ENCODE measurements around the gene PIGT. TPM values are rescaled to one million over a fixed set of nuclear protein-coding genes. Genes with fewer than 3 reads are reported as not detected.

PIGT gene
- polyA plus RNA-seq, 3 donors, result 49.2 to 87.6 (median 59.7) TPM

- H3K36me3 ChIP-seq (replicated peaks in 1 of 2; ENCODE audit: control insufficient read depth in 1 of 2, insufficient read depth in 2 of 2, low read length in 2 of 2), result peaks cover 40 to 66% of the 10 kb centered on the region in 2 donors
- H3K4me3 Mint-ChIP-seq, result no peak overlapping the region
- H3K4me3 ChIP-seq (replicated peaks in 1 of 3; ENCODE audit: low read depth in 2 of 3, low read length in 3 of 3), result no peak overlapping the region
- DNase-seq, result no peak
- no peaks in the 10 kb centered on the region for H3K9me3 Mint-ChIP-seq
- H3K36me3 Mint-ChIP-seq, result peaks cover 55 to 56% of the 10 kb centered on the region in 2 donors
- no peak overlapping the region for H3K4me2 ChIP-seq (replicated peaks; ENCODE audit: extremely low read depth, low read length, poor library complexity, severe bottlenecking)
- no peaks in the 10 kb centered on the region for H3K79me2 ChIP-seq (ENCODE audit: insufficient read depth, low read length)
- H3K27me3 Mint-ChIP-seq (ENCODE audit: low read depth in 3 of 3), result peaks cover 0 to 2% (median 0%) of the 10 kb centered on the region in 3 donors
- WGBS (ENCODE audit: insufficient coverage), result 96% methylated on average over 9 of the region's 14 CpGs
- H3K4me1 Mint-ChIP-seq, result peaks cover 7% of the 10 kb centered on the region
- TF ChIP-seq CTCF (IDR thresholded peaks at IDR 0.05), result no peak
- H3K27ac Mint-ChIP-seq, result no peak overlapping the region
- H4K20me1 ChIP-seq (ENCODE audit: insufficient read depth, low read length), result no peaks in the 10 kb centered on the region
- H2AFZ ChIP-seq (ENCODE audit: insufficient read depth, low read depth, low read length, poor library complexity, severe bottlenecking), result no peak overlapping the region
- no peaks in the 10 kb centered on the region for H3K27me3 ChIP-seq (ENCODE audit: control insufficient read depth in 2 of 2, insufficient read depth in 2 of 2, low read length in 2 of 2)
- H3K27ac ChIP-seq (ENCODE audit: low read depth in 1 of 2, low read length in 2 of 2), result no peak overlapping the region
- H3K9me3 ChIP-seq (replicated peaks in 1 of 2; ENCODE audit: control insufficient read depth in 1 of 2, insufficient read depth in 1 of 2, low read length in 2 of 2), result no peaks in the 10 kb centered on the region
- intact Hi-C loops (cut with micrococcal nuclease), result no loop called here
- H3K4me1 ChIP-seq (ENCODE audit: control insufficient read depth in 1 of 2, insufficient read depth in 2 of 2, low read length in 2 of 2), result peaks cover 3 to 6% of the 10 kb centered on the region in 2 donors
- no peak overlapping the region for H3K9ac ChIP-seq (ENCODE audit: insufficient read depth, low read length, poor library complexity, severe bottlenecking)
Measured at GRCh38 chr20:45427236-45428149, 11.6 kb downstream of the PIGT start.

- TF ChIP-seq CTCF (IDR thresholded peaks at IDR 0.05), result no peak
- DNase-seq, result no peak
- H3K9ac ChIP-seq (ENCODE audit: insufficient read depth, low read length, poor library complexity, severe bottlenecking), result no peak overlapping the region
- Mint-ChIP-seq H3K9me3 (no peaks in the 10 kb centered on the region), H3K27me3 (ENCODE audit: low read depth in 3 of 3) (peaks cover 0 to 2% (median under 1%) of the 10 kb centered on the region in 3 donors), H3K4me3 (no peak overlapping the region), H3K4me1 (peaks cover 8% of the 10 kb centered on the region), H3K27ac (no peak overlapping the region), H3K36me3 (peaks cover 44 to 46% of the 10 kb centered on the region in 2 donors)
- intact Hi-C loops (cut with micrococcal nuclease), result no loop called here
- H3K36me3 ChIP-seq (replicated peaks in 1 of 2; ENCODE audit: control insufficient read depth in 1 of 2, insufficient read depth in 2 of 2, low read length in 2 of 2), result peaks cover 20 to 46% of the 10 kb centered on the region in 2 donors
- peaks cover 3 to 8% of the 10 kb centered on the region in 2 donors for H3K4me1 ChIP-seq (ENCODE audit: control insufficient read depth in 1 of 2, insufficient read depth in 2 of 2, low read length in 2 of 2)
- no peaks in the 10 kb centered on the region for H3K79me2 ChIP-seq (ENCODE audit: insufficient read depth, low read length)
- H4K20me1 ChIP-seq (ENCODE audit: insufficient read depth, low read length), result no peaks in the 10 kb centered on the region
- no peak overlapping the region for H3K27ac ChIP-seq (ENCODE audit: low read depth in 1 of 2, low read length in 2 of 2)
- no peak overlapping the region for H3K4me3 ChIP-seq (replicated peaks in 1 of 3; ENCODE audit: low read depth in 2 of 3, low read length in 3 of 3)
- H2AFZ ChIP-seq (ENCODE audit: insufficient read depth, low read depth, low read length, poor library complexity, severe bottlenecking), result no peak overlapping the region
- no peak overlapping the region for H3K4me2 ChIP-seq (replicated peaks; ENCODE audit: extremely low read depth, low read length, poor library complexity, severe bottlenecking)
- no peaks in the 10 kb centered on the region for H3K9me3 ChIP-seq (replicated peaks in 1 of 2; ENCODE audit: control insufficient read depth in 1 of 2, insufficient read depth in 1 of 2, low read length in 2 of 2)
- WGBS (ENCODE audit: insufficient coverage), result no CpG with 5 or more reads among the region's 2 CpGs
- no peaks in the 10 kb centered on the region for H3K27me3 ChIP-seq (ENCODE audit: control insufficient read depth in 2 of 2, insufficient read depth in 2 of 2, low read length in 2 of 2)
Measured at GRCh38 chr20:45429618-45430017, 13.7 kb downstream of the PIGT start.
